ENCODE results near the gene ACAT2.
"Not testable (repeated sequence)": the region's sequence is repeated elsewhere in the genome, so short reads cannot be mapped to it uniquely, and the experiment has no call there.

ACAT2 gene

DNA sequence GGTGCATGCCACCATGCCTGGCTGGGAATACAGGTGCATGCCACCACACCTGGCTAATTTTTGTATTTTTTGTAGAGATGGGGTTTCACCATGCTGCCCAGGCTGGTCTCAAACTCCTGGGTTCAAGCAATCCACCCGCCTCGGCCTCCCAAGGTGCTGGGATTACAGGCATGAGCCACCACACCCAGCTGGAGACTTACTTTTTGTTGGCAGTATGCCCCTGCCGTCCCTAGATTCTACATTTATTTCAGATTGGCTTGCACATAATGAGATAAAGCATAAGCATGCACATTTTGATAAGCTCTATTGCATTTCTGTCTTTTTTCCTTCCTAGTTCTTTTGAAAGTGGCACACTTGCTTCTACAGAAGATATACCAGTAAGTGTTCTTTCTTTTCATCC, 54.9 kb downstream of the ACAT2 start:
- not testable (repeated sequence) for DNase-seq

DNA sequence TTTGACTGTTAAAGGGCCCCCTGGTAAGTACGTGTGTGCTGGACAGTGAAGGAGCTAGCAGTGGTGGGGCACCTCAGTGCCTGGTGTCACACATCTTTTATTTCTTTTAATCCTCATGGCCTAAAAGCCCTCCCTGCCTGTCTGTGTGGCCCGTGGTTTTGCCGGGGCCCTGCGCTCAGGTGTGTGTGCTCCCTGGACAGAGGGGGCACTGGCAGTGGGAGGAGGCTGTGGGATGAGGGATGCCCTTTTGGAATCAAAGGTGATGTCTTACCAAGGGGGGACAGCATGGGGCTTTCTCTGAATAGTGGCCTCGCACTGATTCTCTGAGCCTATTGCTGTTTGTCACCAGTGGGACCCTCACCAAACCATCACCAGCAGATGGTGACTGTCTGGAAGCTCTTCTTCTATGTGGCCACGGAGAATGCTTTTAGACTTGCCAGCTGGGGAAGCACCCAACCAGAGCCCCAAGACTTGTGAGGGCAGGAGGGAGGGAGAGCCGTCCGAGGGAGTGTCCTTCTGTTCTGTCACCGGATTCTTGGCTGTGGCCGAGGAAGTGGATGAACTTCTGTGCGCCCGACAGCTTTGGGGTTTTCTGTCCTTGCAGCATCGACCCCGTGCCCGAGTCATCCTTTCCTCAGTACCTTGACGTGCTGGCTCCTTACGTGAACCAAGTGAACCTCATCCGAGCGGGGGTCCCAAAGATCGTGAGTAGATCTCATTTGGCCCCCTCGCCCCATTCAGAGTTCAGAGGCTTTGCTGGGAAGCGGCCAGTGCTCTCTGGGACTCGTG, 56.3 kb downstream of the ACAT2 start:
- DNase-seq = no peak

DNA sequence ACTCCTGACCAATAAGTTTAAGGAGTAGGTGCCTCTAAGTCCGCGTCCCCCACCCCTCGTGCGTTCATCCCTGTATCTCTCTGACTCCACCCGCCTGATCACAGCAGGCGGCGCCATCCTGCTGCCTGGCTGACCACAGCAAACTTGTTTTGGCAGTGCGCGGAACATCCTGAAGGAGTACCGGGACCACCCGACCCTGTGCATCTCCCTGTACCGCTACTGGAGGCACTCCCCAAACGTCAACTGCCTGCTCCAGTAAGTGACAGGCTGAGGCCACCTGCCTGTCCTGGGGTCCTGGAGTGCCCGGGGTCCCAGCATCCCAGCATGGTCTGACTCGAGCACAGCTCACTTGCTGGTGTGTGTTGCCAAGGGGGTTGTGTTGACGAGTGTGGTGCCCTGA, 57.3 kb downstream of the ACAT2 start:
- no peak for DNase-seq

DNA sequence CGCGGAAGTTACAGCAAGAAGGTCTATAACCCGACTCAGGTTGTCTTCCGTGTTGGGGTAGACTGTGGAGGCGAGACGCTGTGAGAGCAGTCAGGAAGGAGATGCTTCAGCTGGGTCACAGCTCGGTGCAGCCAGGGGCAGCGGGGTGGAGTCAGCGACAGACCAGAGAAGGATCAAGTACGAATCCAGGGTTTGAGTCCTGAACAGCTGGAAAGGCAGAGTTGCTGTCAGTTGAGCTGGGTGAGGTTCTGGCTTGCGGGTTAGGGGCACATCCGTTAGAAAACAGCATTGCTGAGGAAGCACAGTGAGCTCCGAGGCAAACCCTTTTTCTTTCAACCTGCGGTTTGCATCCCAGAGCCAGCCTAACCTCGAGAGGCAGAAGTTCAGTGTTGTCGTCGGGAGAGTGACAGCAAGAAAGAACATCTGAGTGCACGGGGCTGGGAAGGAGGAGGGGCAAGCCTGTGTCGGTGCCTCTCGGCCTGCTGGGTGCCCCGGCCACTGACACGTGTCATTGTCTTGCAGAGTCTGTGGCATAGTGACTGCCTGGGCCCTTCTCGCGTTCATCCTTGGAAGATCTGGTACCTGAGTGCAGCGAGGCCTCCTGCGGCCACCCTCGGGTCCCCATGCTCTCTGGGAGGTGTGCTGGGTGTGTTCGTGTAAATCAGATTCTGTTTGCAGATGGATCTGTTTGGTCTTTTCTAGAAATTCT, 58.2 kb downstream of the ACAT2 start:
- DNase-seq = peak; percentile 63

DNA sequence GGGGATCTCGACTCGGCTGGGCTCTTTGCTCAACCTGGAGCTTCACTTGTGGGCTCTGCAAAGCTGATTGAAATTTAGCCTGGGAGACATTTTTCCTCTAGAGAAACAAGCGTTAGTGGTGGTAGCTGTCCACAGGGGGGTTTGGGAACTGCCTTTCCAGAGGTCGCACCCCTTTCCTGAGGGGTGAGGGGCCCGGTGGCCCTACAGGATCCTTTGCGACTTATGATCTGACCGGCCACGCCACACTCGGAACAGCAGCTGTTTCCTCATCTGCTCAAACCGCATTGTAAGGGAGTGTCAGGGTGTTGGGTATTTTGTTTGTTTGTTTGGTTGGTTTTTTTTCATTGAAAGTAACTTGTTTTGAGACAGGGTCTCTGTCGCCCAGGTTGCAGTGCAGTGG, 59.3 kb downstream of the ACAT2 start:
- no peak for DNase-seq

DNA sequence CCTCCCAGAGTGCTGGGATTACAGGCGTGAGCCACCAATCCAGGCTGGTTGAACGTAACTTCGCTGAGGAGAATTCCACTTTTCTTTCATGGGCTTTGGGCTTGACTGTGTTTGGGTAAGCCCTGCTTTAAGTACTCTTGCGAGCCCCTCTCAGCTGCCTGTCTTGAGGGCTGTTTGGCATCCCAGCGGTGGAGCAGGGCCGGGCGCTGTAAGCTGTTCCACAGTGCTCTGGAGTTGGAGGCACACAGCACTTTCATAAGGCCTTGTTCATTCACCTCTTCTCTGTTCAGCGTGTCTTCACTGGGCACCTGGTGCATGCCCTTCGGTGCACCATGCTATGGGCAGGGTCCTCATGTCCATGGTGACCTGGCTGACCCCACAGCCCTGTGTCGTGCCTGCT, 59.9 kb downstream of the ACAT2 start:
- no peak for DNase-seq

DNA sequence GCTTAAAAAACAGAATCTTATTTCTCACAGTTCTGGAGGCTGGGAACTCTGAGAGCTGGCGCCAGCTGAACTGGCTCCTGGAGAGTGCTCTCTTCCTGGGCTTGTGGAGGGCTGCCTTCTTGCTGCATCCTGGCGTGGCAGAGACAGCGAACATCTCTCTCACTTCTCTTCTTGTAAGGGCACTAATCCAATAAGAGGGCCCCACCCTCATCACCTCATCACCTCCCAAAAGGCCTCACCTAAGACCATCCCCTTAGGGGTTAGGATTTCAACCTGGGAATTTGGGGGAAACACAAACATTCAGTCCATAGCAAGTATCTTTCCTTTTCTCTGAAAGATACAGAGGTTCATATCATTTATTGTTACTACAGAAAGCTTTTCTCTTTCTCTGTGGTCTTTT, 62.1 kb downstream of the ACAT2 start:
- DNase-seq = no peak

DNA sequence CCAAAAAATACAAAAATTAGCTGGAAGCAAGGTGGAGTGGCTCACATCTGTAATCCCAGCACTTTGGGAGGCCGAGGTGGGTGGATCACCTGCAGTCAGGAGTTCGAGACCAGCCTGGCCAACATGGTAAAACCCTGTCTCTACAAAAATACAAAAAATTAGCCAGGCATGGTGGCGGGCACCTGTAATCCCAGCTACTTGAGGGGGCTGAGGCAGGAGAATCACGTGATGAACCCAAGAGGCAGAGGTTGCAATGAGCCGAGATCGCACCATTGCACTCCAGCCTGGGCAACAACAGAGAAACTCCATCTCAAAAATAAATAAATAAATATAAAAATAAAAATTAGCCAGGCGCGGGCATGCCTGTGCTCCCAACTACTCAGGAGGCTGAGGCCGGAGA, 62.8 kb downstream of the ACAT2 start:
- not testable (repeated sequence) for DNase-seq

DNA sequence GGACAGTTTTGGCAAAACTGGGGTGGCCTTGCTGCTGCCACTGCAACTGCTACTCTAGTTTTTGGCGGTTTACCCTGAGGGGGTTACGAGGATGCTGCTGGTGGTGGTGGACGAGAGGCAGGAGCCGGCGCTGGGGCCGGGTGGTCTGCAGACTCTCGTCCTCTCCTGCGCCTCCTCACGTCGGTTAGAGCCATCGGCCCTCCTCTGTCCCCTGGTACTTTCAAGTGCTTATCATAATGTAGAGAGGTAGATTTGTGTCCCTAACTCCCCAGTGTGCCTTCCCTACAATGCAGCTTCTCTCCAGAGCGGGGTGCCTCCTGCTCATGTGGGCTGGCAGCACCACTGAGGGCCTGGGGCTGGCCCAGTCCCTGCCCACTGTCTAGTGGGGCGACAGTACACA, 64.2 kb downstream of the ACAT2 start:
- no peak for DNase-seq

DNA sequence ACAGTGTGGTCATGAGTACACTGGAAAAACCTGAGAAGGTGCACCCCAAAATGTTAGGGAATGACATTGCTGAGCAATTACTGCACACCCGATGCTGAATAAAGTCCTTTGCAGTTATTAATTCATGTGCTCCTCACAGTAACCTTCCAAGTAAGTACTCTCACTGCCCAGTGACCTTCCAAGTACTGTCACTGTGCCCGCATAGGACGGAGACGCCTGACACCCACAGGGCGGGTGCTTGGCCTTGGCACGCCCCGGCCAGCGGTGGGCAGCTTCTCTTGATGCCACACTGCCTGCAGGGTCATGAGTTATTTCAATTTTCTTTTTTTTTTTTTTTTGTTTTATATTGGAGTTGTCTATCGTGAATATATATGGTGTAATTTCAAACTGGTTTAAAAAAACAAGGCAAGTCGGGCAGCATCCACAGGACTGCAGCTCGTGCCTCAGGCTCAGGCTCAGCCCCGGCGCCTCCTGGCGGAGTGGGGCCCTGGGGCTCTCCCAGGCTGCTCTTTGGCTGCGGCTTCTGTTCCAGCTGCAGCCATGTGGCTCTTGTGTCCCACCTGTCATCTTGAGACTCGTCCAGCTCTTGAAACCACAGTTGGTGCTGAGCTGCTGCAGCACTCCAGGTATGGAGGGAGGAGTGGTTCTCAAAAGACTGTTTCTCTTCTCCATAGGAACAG, 65.3 kb downstream of the ACAT2 start:
- no peak for DNase-seq

DNA sequence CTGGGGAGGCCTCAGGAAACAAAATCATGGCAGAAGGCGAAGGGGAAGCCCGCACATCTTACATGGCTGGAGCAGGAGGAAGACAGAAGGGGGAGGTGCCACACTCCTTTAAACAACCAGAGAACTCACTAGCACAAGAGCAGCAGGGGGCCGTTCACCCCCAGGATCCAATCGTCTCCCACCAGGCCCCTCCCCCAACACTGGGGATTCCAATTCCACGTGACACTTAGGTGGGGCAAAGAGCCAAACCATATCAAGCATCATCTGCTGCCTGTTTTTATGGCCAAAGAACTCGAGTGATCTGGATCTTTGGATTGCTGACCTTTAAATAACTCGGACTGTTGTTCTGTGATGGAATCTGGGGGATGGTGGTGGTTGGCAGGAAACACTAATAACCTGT, 66.2 kb downstream of the ACAT2 start:
- no peak for DNase-seq

Measured in CD4-positive, alpha-beta T cell treated with Interleukin-6 for 4 hours (primary cell).